ENCODE results near the gene LIPE.

GRCh38 chr19:42421101-42421500 lies 6.1 kb downstream of the LIPE start:
- TF ChIP-seq CTCF (IDR thresholded peaks at IDR 0.05) = no peak
- TF ChIP-seq EP300 (IDR thresholded peaks at IDR 0.05) = no peak
